ENCODE measurements around the gene MEGF6.

The MEGF6 gene

GRCh38 chr1:3482378-3482849 lies 128.9 kb downstream of the MEGF6 start:
- no peak for TF ChIP-seq ZFX (IDR thresholded peaks at IDR 0.05)
- TF ChIP-seq CTCF (conservative IDR thresholded peaks at IDR 0.05): no peak; the same call in 1 of the 2 replicates
- no peak overlapping the region for H3K27ac ChIP-seq

- no peak for TF ChIP-seq ZFX (IDR thresholded peaks at IDR 0.05)
- no peak for TF ChIP-seq CTCF (conservative IDR thresholded peaks at IDR 0.05)
- H3K27ac ChIP-seq: no peak overlapping the region
Measured at GRCh38 chr1:3481836-3482375, 129.4 kb downstream of the MEGF6 start.

- no peak for TF ChIP-seq ZFX (IDR thresholded peaks at IDR 0.05)
- no peak for TF ChIP-seq CTCF (conservative IDR thresholded peaks at IDR 0.05)
- H3K27ac ChIP-seq: no peak overlapping the region
Measured at GRCh38 chr1:3481046-3481445, 130.3 kb downstream of the MEGF6 start.

- TF ChIP-seq ZFX (IDR thresholded peaks at IDR 0.05) (no peak), CTCF (conservative IDR thresholded peaks at IDR 0.05) (no peak)
- no peak overlapping the region for H3K27ac ChIP-seq
Measured at GRCh38 chr1:3480369-3480719, 131.0 kb downstream of the MEGF6 start.

GRCh38 chr1:3479511-3480368 lies 131.6 kb downstream of the MEGF6 start:
- H3K27ac ChIP-seq: no peak overlapping the region
- TF ChIP-seq CTCF (conservative IDR thresholded peaks at IDR 0.05): no peak
- TF ChIP-seq ZFX (IDR thresholded peaks at IDR 0.05): no peak

- no peak for TF ChIP-seq ZFX (IDR thresholded peaks at IDR 0.05)
- TF ChIP-seq CTCF (conservative IDR thresholded peaks at IDR 0.05): no peak
- H3K27ac ChIP-seq: no peak overlapping the region
Measured at GRCh38 chr1:3478187-3478586, 133.1 kb downstream of the MEGF6 start.

- TF ChIP-seq ZFX (IDR thresholded peaks at IDR 0.05) (no peak), CTCF (conservative IDR thresholded peaks at IDR 0.05) (no peak)
- no peak overlapping the region for H3K27ac ChIP-seq
Measured at GRCh38 chr1:3477241-3477995, 133.9 kb downstream of the MEGF6 start.
